ENCODE results near the gene ALLC.

DNA sequence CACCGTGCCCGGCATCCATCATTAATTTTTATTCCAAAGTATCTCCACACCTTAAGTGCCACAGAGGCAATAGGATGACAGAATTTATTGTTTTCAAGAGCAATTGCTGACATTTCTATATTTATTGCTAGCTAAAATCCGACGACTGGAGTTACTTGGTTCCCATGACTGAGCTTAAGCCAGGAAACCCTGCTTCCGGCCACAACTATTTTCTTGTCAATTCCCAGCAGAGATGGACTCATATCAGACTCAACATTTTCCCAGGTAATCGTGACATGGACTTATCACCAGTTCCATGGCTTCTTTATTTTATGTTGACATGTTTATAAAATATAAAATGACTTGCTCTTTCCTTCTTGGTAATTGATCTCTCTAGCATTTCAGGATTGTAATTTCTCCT is 24.8 kb downstream of the ALLC start:
- TF ChIP-seq POLR2A (IDR thresholded peaks at IDR 0.05) (no peak), POLR2AphosphoS5 (IDR thresholded peaks at IDR 0.05) (no peak)
- TF ChIP-seq, protein P1, sequence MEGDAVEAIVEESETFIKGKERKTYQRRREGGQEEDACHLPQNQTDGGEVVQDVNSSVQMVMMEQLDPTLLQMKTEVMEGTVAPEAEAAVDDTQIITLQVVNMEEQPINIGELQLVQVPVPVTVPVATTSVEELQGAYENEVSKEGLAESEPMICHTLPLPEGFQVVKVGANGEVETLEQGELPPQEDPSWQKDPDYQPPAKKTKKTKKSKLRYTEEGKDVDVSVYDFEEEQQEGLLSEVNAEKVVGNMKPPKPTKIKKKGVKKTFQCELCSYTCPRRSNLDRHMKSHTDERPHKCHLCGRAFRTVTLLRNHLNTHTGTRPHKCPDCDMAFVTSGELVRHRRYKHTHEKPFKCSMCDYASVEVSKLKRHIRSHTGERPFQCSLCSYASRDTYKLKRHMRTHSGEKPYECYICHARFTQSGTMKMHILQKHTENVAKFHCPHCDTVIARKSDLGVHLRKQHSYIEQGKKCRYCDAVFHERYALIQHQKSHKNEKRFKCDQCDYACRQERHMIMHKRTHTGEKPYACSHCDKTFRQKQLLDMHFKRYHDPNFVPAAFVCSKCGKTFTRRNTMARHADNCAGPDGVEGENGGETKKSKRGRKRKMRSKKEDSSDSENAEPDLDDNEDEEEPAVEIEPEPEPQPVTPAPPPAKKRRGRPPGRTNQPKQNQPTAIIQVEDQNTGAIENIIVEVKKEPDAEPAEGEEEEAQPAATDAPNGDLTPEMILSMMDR (IDR thresholded peaks at IDR 0.05) = no peak
